Fibroblast of lung (primary cell): ENCODE data around the gene THUMPD2.

Source experiments
- CTCF ChIP-seq, 2 donors: IDR thresholded peaks in 1 of 2; conservative IDR thresholded peaks in 1 of 2; 1 replicate in 1 of 2; 2 replicates in 1 of 2; pipeline ENCODE4 v1.5.1; 2011 to 2012; ENCODE audit warnings: low read length in 2 of 2, control low read depth in 1 of 2, inconsistent platforms in 1 of 2, low read depth in 1 of 2, mild to moderate bottlenecking in 1 of 2
- EZH2 ChIP-seq: IDR thresholded peaks from 2 replicates; pipeline ENCODE4 v1.5.1; 2012; ENCODE audit warnings: low read length, control low read depth, mild to moderate bottlenecking; ENCODE audit errors: missing control alignments

- TF ChIP-seq CTCF (conservative IDR thresholded peaks at IDR 0.05 in 1 of 2, IDR thresholded peaks at IDR 0.05 in 1 of 2; ENCODE audit: low read depth in 1 of 2, low read length in 2 of 2) (no peak), EZH2 (no peak)
Observed at GRCh38 chr2:39703181-39703872, 75.7 kb downstream of the THUMPD2 start.
